ENCODE measurements around the gene MGAT2.

DNA sequence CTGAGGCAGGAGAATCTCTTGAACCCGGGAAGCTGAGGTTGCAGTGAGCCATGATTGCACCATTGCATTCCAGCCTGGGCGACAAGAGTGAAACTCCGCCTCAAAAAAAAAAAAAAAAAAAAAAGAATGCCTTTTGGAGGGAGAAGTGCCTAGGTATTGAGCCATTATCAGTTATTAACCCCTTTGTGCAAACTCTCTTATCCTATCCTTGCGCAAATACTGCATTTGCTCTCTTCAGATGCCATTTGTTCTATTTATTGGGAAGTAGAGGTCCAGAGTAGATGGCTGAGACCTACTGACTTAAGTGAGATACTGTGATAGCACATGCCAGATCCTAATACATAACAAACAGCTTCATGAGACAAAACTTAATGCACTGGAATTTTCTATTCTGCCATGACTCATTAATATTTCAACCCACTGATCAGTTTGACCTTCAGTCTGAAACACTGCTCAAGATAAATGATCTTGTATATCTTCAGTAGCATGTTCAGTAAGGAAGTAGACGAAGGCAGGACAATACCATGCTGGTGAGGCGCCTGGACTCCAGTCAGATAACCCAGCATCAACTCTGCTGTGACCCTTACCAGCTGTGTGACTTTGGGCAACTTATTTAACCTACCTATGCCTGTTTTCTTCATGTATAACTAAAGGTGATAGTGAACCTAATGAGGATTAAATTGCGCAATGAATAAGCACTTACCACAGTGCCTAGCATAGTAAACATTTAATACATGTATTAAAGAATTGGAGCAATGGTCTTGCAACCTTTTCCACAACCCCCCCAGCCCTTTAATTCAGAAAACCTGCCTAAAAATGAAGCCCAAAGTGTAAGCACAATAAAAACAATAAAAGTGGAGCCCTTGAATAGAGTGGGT is 20.2 kb downstream of the MGAT2 start:
- TF ChIP-seq, protein P1, sequence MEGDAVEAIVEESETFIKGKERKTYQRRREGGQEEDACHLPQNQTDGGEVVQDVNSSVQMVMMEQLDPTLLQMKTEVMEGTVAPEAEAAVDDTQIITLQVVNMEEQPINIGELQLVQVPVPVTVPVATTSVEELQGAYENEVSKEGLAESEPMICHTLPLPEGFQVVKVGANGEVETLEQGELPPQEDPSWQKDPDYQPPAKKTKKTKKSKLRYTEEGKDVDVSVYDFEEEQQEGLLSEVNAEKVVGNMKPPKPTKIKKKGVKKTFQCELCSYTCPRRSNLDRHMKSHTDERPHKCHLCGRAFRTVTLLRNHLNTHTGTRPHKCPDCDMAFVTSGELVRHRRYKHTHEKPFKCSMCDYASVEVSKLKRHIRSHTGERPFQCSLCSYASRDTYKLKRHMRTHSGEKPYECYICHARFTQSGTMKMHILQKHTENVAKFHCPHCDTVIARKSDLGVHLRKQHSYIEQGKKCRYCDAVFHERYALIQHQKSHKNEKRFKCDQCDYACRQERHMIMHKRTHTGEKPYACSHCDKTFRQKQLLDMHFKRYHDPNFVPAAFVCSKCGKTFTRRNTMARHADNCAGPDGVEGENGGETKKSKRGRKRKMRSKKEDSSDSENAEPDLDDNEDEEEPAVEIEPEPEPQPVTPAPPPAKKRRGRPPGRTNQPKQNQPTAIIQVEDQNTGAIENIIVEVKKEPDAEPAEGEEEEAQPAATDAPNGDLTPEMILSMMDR (IDR thresholded peaks at IDR 0.05) = no peak
- TF ChIP-seq POLR2A (IDR thresholded peaks at IDR 0.05) = no peak

All from esophagus squamous epithelium (tissue), 4 donors.